Mesenteric fat pad (tissue), 1 donor: ENCODE measurements around the gene CCDC39. TPM values are rescaled to one million over a fixed set of nuclear protein-coding genes. Genes with fewer than 3 reads are reported as not detected.

Experiments used
- total RNA-seq: library from RNA; stranded (reverse); fragmentation: NEBNext Ultra II Directional; extraction: Animal tissue kit (Norgen Biotek cat#: 25700); gene quantifications from one replicate; pipeline ENCODE4 v1.2.1, GENCODE V29; 2021
- donor health status: DM: yes; HTN: yes; CAD: no.

CCDC39 gene
- total RNA-seq, 1 donor from 2014 or later = 0.64 TPM

Other genes with a start within 250 kb of the CCDC39 start
- 26.8 TPM for gene TTC14, start 77.3 kb downstream of the CCDC39 start, total RNA-seq
- 90.2 TPM for gene FXR1, start 233.2 kb upstream of the CCDC39 start, total RNA-seq